GM19463 (cell line): ENCODE data around the gene NCKAP5.
A peak's percentile ranks its signal among the peaks of the same experiment; 100 is the strongest.

Experiments used
- ATAC-seq: cut with Tn5 transposase; IDR thresholded peaks from one replicate; pipeline ENCODE4 v1.9.1; 2021; ENCODE audit warnings: mild to moderate bottlenecking, moderate library complexity; ENCODE audit not compliant: unreplicated experiment

Gene NCKAP5

GRCh38 chr2:133409581-133410285 lies 158.5 kb downstream of the NCKAP5 start:
- no peak for ATAC-seq

- ATAC-seq = no peak
Observed at GRCh38 chr2:133408671-133409070, 159.6 kb downstream of the NCKAP5 start.

GRCh38 chr2:133407341-133407740 lies 160.9 kb downstream of the NCKAP5 start:
- no peak for ATAC-seq

- ATAC-seq = no peak
Observed at GRCh38 chr2:133405252-133405651, 163.0 kb downstream of the NCKAP5 start.

GRCh38 chr2:133400411-133400810 lies 167.9 kb downstream of the NCKAP5 start:
- no peak for ATAC-seq

- ATAC-seq = no peak
Observed at GRCh38 chr2:133393895-133394294, 174.4 kb downstream of the NCKAP5 start.

- ATAC-seq = no peak
Observed at GRCh38 chr2:133390156-133390555, 178.1 kb downstream of the NCKAP5 start.

GRCh38 chr2:133389569-133389968 lies 178.7 kb downstream of the NCKAP5 start:
- ATAC-seq = no peak

- no peak for ATAC-seq
Observed at GRCh38 chr2:133382566-133382965, 185.7 kb downstream of the NCKAP5 start.

- no peak for ATAC-seq
Observed at GRCh38 chr2:133380991-133381390, 187.3 kb downstream of the NCKAP5 start.

GRCh38 chr2:133378928-133379549 lies 189.2 kb downstream of the NCKAP5 start:
- no peak for ATAC-seq

- no peak for ATAC-seq
Observed at GRCh38 chr2:133378386-133378785, 189.9 kb downstream of the NCKAP5 start.

GRCh38 chr2:133377599-133377998 lies 190.7 kb downstream of the NCKAP5 start:
- ATAC-seq = no peak

- no peak for ATAC-seq
Observed at GRCh38 chr2:133377021-133377481, 191.2 kb downstream of the NCKAP5 start.

GRCh38 chr2:133374781-133375180 lies 193.5 kb downstream of the NCKAP5 start:
- no peak for ATAC-seq

- ATAC-seq = no peak
Observed at GRCh38 chr2:133371286-133371685, 197.0 kb downstream of the NCKAP5 start.

GRCh38 chr2:133369901-133370658 lies 198.2 kb downstream of the NCKAP5 start:
- no peak for ATAC-seq

GRCh38 chr2:133365117-133365516 lies 203.1 kb downstream of the NCKAP5 start:
- ATAC-seq = no peak

GRCh38 chr2:133364636-133365035 lies 203.6 kb downstream of the NCKAP5 start:
- no peak for ATAC-seq

GRCh38 chr2:133363884-133364283 lies 204.4 kb downstream of the NCKAP5 start:
- ATAC-seq = no peak

- peak; percentile 30 for ATAC-seq
Observed at GRCh38 chr2:133362061-133362476, 206.2 kb downstream of the NCKAP5 start.

- peak; percentile 72 for ATAC-seq
Observed at GRCh38 chr2:133360882-133361281, 207.4 kb downstream of the NCKAP5 start.
